WTC11 (cell line): ENCODE measurements around the gene POLA1. TPM values are rescaled to one million over a fixed set of nuclear protein-coding genes. Genes with fewer than 3 reads are reported as not detected.

Experiments used
- ATAC-seq: fragments of 200-7000 bp; cut with Tn5 transposase; 2 replicates; pipeline ENCODE4 v1.10.0; 2021; ENCODE audit warnings: mild to moderate bottlenecking, moderate library complexity
- CTCF ChIA-PET: fragments of 300-600 bp; sonication (Branson Sonifier 250); formaldehyde crosslinking; loops from one replicate; lab custom pipeline; 2021; ENCODE audit warnings: antibody characterized with exemption; lab: Charles Lee
- POLR2A ChIA-PET: fragments of 350-600 bp; sonication (Branson Sonifier 250); formaldehyde crosslinking; loops from one replicate; lab custom pipeline; 2021; ENCODE audit warnings: antibody characterized with exemption; lab: Charles Lee
- DNase-seq: peaks from one replicate; pipeline ENCODE4 v3.0.0; 2021; ENCODE audit warnings: low spot score
- H3K27ac Mint-ChIP-seq: 2 replicates; pipeline ENCODE4 v1.8.0; 2021; ENCODE audit warnings: mixed read lengths
- H3K27me3 Mint-ChIP-seq: 2 replicates; pipeline ENCODE4 v1.8.0; 2021; ENCODE audit warnings: low read depth, mild to moderate bottlenecking, moderate library complexity, mixed read lengths
- H3K36me3 Mint-ChIP-seq: 2 replicates; pipeline ENCODE4 v1.8.0; 2021; ENCODE audit warnings: mixed read lengths
- H3K4me1 Mint-ChIP-seq: 2 replicates; pipeline ENCODE4 v1.8.0; 2022; ENCODE audit warnings: mixed read lengths
- H3K4me3 Mint-ChIP-seq: 2 replicates; pipeline ENCODE4 v1.8.0; 2021; ENCODE audit warnings: mild to moderate bottlenecking, moderate library complexity, mixed read lengths
- H3K9me3 Mint-ChIP-seq: 2 replicates; pipeline ENCODE4 v1.8.0; 2021; ENCODE audit warnings: mixed read lengths
- ELF4 ChIP-seq: sonication (generic); formaldehyde crosslinking; IDR thresholded peaks from 2 replicates; pipeline ENCODE4 v1.8.1; 2022; ENCODE audit warnings: low read depth, mild to moderate bottlenecking, moderate library complexity, missing genetic modification reagents
- ESRRA ChIP-seq: sonication (generic); formaldehyde crosslinking; IDR thresholded peaks from 2 replicates; pipeline ENCODE4 v1.8.1; 2022; ENCODE audit warnings: mild to moderate bottlenecking, missing genetic modification reagents, borderline replicate concordance
- FOXK1 ChIP-seq: sonication (generic); formaldehyde crosslinking; IDR thresholded peaks from 2 replicates; pipeline ENCODE4 v1.8.0; 2022; ENCODE audit warnings: mild to moderate bottlenecking, moderate library complexity, missing genetic modification reagents
- GABPB1 ChIP-seq: sonication (generic); formaldehyde crosslinking; IDR thresholded peaks from 2 replicates; pipeline ENCODE4 v1.8.1; 2023; ENCODE audit warnings: mild to moderate bottlenecking, missing genetic modification reagents
- GRHL2 ChIP-seq: fragments of 250-450 bp; sonication (Bioruptor Pico); IDR thresholded peaks from 2 replicates; pipeline ENCODE4 v1.8.0; 2022; ENCODE audit warnings: mild to moderate bottlenecking, moderate library complexity; ENCODE audit not compliant: insufficient replicate concordance, severe bottlenecking
- NR1H2 ChIP-seq: sonication (generic); formaldehyde crosslinking; IDR thresholded peaks from 2 replicates; pipeline ENCODE4 v1.9.0; 2021; ENCODE audit warnings: mild to moderate bottlenecking, moderate library complexity, missing genetic modification reagents
- NR2C2 ChIP-seq: sonication (generic); formaldehyde crosslinking; IDR thresholded peaks from 2 replicates; pipeline ENCODE4 v1.8.0; 2022; ENCODE audit warnings: mild to moderate bottlenecking, missing genetic modification reagents
- TP53 ChIP-seq: sonication (generic); formaldehyde crosslinking; IDR thresholded peaks from 2 replicates; pipeline ENCODE4 v1.8.1; 2023; ENCODE audit warnings: mild to moderate bottlenecking, missing genetic modification reagents
- ZNF219 ChIP-seq: sonication (generic); formaldehyde crosslinking; IDR thresholded peaks from 2 replicates; pipeline ENCODE4 v1.8.0; 2023; ENCODE audit warnings: missing genetic modification reagents, mild to moderate bottlenecking, borderline replicate concordance
- total RNA-seq: library from RNA; stranded (reverse); gene quantifications from 3 replicates; pipeline ENCODE4 v1.2.3, GENCODE V29; 2021
- TF ChIP-seq, protein P1 (sequence below): sonication (generic); formaldehyde crosslinking; conservative IDR thresholded peaks from 2 replicates; pipeline ENCODE4 v1.8.1; 2023; ENCODE audit warnings: mild to moderate bottlenecking, low read depth, missing genetic modification reagents, moderate library complexity
- TF ChIP-seq, protein P2 (sequence below): sonication (generic); formaldehyde crosslinking; IDR thresholded peaks from 2 replicates; pipeline ENCODE4 v1.8.1; 2022; ENCODE audit warnings: missing genetic modification reagents, borderline replicate concordance
- TF ChIP-seq, protein P3 (sequence below): fragments of 250-450 bp; sonication (Bioruptor Pico); IDR thresholded peaks from 2 replicates; pipeline ENCODE4 v2.1.2; 2022; ENCODE audit warnings: mild to moderate bottlenecking, moderate library complexity
- TF ChIP-seq, protein P4 (sequence below): sonication (generic); formaldehyde crosslinking; IDR thresholded peaks from 2 replicates; pipeline ENCODE4 v1.8.1; 2023; ENCODE audit warnings: mild to moderate bottlenecking, missing genetic modification reagents
- TF ChIP-seq, protein P5 (sequence below): fragments of 250-450 bp; sonication (Bioruptor Pico); conservative IDR thresholded peaks from 2 replicates; pipeline ENCODE4 v1.9.0; 2021; ENCODE audit warnings: mild to moderate bottlenecking
- TF ChIP-seq, protein P6 (sequence below): sonication (generic); formaldehyde crosslinking; IDR thresholded peaks from 2 replicates; pipeline ENCODE4 v1.8.0; 2022; ENCODE audit warnings: missing genetic modification reagents
- TF ChIP-seq, protein P7 (sequence below): fragments of 200-600 bp; IDR thresholded peaks from 2 replicates; pipeline ENCODE4 v1.8.0; 2022; ENCODE audit warnings: antibody characterized with exemption
- TF ChIP-seq, protein P8 (sequence below): sonication (generic); formaldehyde crosslinking; IDR thresholded peaks from 2 replicates; pipeline ENCODE4 v1.8.0; 2022; ENCODE audit warnings: mild to moderate bottlenecking, missing genetic modification reagents

The POLA1 gene
- total RNA-seq, 1 experiment from 2014 or later = 29.9 TPM

DNA sequence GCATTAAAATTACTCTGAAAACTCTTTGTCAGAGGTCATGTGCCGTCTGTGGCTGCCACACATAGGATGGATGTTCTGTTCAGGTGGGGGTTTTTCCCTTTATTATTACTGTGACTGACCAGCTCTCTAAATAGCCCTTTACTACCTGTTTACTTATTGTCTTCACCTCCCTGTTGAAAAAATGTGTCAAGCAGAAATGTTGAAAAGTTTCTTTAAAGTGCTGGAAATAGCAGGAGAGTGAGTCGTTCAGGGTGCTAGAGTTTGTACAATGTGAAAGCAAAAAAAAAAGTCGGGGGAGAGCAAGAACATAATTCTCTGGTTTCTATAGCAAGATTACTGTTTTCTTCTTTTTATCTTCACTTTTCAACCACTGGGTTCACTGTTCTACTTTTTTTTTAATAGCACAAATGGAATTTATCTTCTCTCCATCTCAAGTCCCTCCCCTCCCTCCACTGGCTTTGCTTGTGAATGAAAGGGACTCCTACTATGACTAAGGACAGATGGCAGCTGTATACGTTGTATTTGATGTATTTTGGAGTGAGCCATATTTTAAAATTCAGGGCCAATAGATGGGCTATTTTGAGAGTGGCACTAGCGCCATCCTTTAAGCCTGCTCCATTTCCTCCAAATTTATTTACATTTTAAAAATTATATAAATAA is 288.7 kb downstream of the POLA1 start (continued):
- TF ChIP-seq, protein P1, sequence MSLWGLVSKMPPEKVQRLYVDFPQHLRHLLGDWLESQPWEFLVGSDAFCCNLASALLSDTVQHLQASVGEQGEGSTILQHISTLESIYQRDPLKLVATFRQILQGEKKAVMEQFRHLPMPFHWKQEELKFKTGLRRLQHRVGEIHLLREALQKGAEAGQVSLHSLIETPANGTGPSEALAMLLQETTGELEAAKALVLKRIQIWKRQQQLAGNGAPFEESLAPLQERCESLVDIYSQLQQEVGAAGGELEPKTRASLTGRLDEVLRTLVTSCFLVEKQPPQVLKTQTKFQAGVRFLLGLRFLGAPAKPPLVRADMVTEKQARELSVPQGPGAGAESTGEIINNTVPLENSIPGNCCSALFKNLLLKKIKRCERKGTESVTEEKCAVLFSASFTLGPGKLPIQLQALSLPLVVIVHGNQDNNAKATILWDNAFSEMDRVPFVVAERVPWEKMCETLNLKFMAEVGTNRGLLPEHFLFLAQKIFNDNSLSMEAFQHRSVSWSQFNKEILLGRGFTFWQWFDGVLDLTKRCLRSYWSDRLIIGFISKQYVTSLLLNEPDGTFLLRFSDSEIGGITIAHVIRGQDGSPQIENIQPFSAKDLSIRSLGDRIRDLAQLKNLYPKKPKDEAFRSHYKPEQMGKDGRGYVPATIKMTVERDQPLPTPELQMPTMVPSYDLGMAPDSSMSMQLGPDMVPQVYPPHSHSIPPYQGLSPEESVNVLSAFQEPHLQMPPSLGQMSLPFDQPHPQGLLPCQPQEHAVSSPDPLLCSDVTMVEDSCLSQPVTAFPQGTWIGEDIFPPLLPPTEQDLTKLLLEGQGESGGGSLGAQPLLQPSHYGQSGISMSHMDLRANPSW (CRISPR knock-in tag) = no peak
- no peak for TF ChIP-seq NR1H2 (CRISPR knock-in tag)

DNA sequence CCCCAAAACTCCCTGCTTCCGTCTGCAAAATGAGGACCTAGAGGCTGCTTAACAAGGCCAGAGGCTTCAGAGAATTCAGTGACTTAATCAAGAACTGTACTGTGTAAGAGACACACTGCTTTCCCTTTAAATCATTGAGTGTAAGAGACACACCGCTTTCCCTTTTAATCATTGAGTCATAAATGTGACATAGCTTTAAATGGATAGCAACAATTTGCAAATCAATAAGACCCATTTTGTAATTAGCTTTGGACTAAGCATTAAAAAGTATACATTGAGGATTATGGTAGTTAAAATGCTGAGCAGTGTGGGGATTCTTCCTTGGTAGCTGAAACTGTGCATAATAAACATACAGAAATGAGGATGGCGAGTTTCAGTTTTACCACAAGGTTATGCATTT is 290.2 kb downstream of the POLA1 start:
- POLR2A ChIA-PET = no interaction called here
- Mint-ChIP-seq H3K9me3 (no peaks in the 10 kb centered on the region), H3K36me3 (no peaks in the 10 kb centered on the region)

DNA sequence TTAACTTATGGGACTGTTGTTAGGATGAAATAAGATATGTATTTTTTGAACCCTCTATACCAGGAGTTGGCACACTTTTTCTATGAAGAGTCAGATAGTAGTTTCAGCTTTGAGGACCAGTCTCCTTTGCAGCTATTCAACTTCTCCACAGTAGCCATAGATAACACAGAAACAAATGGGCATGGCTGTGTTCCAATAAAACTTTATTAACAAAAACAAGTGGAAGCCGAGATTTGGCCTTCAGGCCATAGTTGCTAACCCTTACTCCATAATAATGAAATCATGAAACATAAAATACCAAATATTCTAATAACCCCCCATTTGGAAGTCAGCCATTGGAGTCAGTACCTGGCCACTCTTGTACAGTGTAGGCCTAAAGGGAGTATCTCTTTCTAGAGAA is 291.4 kb downstream of the POLA1 start:
- ChIA-PET CTCF (no interaction called here), POLR2A (no interaction called here)
- Mint-ChIP-seq H3K9me3 (no peaks in the 10 kb centered on the region), H3K27ac (no peak overlapping the region), H3K36me3 (no peaks in the 10 kb centered on the region), H3K4me1 (peaks cover 9% of the 10 kb centered on the region), H3K27me3 (no peaks in the 10 kb centered on the region), H3K4me3 (no peak overlapping the region)
- DNase-seq (no peak), ATAC-seq (no peak)
- TF ChIP-seq GABPB1 (CRISPR knock-in tag) = no peak
- TF ChIP-seq, protein P2, sequence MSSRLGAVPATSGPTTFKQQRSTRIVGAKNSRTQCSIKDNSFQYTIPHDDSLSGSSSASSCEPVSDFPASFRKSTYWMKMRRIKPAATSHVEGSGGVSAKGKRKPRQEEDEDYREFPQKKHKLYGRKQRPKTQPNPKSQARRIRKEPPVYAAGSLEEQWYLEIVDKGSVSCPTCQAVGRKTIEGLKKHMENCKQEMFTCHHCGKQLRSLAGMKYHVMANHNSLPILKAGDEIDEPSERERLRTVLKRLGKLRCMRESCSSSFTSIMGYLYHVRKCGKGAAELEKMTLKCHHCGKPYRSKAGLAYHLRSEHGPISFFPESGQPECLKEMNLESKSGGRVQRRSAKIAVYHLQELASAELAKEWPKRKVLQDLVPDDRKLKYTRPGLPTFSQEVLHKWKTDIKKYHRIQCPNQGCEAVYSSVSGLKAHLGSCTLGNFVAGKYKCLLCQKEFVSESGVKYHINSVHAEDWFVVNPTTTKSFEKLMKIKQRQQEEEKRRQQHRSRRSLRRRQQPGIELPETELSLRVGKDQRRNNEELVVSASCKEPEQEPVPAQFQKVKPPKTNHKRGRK (CRISPR knock-in tag) = no peak
- TF ChIP-seq, protein P3, sequence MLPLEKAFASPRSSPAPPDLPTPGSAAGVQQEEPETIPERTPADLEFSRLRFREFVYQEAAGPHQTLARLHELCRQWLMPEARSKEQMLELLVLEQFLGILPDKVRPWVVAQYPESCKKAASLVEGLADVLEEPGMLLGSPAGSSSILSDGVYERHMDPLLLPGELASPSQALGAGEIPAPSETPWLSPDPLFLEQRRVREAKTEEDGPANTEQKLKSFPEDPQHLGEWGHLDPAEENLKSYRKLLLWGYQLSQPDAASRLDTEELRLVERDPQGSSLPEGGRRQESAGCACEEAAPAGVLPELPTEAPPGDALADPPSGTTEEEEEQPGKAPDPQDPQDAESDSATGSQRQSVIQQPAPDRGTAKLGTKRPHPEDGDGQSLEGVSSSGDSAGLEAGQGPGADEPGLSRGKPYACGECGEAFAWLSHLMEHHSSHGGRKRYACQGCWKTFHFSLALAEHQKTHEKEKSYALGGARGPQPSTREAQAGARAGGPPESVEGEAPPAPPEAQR (CRISPR knock-in tag) = no peak
- TF ChIP-seq, protein P4, sequence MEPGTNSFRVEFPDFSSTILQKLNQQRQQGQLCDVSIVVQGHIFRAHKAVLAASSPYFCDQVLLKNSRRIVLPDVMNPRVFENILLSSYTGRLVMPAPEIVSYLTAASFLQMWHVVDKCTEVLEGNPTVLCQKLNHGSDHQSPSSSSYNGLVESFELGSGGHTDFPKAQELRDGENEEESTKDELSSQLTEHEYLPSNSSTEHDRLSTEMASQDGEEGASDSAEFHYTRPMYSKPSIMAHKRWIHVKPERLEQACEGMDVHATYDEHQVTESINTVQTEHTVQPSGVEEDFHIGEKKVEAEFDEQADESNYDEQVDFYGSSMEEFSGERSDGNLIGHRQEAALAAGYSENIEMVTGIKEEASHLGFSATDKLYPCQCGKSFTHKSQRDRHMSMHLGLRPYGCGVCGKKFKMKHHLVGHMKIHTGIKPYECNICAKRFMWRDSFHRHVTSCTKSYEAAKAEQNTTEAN (CRISPR knock-in tag) = no peak
- TF ChIP-seq NR2C2 = no peak
- TF ChIP-seq FOXK1 (CRISPR knock-in tag) = no peak
- TF ChIP-seq GRHL2 (CRISPR knock-in tag) = no peak
- TF ChIP-seq TP53 (CRISPR knock-in tag) = no peak
- no peak for TF ChIP-seq ESRRA (CRISPR knock-in tag)
- TF ChIP-seq, protein P5, sequence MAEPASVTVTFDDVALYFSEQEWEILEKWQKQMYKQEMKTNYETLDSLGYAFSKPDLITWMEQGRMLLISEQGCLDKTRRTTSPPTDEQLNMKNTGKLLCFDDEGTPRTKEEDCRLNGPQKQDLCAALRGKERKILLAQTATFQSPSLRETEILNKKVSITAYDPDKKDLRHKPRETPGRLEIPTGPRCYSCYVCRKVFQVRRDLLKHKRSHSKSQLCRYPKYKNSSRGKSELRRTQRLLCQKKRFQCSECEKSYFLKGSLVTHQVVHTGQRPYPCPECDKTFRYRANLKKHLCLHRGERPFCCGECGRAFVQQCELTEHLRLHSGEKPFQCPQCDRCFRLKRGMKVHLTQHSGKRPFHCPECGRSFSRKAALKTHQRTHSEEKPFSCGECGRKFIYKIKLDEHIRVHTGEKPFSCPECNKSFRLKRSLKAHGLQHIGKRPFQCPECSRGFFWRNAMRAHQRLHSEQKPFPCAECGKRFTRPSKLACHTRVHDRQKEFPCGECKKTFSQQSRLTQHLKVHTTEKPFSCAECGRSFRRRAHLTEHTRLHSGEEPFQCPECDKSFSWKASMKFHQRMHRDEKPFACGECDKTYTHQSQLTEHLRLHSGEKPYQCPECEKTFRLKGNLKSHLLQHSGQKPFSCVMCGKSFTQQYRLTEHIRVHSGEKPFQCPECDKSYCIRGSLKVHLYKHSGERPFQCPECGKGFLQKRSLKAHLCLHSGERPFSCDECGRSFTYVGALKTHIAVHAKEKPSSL = no peak
- TF ChIP-seq, protein P6, sequence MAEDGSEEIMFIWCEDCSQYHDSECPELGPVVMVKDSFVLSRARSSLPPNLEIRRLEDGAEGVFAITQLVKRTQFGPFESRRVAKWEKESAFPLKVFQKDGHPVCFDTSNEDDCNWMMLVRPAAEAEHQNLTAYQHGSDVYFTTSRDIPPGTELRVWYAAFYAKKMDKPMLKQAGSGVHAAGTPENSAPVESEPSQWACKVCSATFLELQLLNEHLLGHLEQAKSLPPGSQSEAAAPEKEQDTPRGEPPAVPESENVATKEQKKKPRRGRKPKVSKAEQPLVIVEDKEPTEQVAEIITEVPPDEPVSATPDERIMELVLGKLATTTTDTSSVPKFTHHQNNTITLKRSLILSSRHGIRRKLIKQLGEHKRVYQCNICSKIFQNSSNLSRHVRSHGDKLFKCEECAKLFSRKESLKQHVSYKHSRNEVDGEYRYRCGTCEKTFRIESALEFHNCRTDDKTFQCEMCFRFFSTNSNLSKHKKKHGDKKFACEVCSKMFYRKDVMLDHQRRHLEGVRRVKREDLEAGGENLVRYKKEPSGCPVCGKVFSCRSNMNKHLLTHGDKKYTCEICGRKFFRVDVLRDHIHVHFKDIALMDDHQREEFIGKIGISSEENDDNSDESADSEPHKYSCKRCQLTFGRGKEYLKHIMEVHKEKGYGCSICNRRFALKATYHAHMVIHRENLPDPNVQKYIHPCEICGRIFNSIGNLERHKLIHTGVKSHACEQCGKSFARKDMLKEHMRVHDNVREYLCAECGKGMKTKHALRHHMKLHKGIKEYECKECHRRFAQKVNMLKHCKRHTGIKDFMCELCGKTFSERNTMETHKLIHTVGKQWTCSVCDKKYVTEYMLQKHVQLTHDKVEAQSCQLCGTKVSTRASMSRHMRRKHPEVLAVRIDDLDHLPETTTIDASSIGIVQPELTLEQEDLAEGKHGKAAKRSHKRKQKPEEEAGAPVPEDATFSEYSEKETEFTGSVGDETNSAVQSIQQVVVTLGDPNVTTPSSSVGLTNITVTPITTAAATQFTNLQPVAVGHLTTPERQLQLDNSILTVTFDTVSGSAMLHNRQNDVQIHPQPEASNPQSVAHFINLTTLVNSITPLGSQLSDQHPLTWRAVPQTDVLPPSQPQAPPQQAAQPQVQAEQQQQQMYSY (CRISPR knock-in tag) = no peak
- TF ChIP-seq, protein P7, sequence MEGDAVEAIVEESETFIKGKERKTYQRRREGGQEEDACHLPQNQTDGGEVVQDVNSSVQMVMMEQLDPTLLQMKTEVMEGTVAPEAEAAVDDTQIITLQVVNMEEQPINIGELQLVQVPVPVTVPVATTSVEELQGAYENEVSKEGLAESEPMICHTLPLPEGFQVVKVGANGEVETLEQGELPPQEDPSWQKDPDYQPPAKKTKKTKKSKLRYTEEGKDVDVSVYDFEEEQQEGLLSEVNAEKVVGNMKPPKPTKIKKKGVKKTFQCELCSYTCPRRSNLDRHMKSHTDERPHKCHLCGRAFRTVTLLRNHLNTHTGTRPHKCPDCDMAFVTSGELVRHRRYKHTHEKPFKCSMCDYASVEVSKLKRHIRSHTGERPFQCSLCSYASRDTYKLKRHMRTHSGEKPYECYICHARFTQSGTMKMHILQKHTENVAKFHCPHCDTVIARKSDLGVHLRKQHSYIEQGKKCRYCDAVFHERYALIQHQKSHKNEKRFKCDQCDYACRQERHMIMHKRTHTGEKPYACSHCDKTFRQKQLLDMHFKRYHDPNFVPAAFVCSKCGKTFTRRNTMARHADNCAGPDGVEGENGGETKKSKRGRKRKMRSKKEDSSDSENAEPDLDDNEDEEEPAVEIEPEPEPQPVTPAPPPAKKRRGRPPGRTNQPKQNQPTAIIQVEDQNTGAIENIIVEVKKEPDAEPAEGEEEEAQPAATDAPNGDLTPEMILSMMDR = no peak

More for the DNA sequence above, 290.2 kb downstream of the POLA1 start:
- no peak for TF ChIP-seq ELF4 (CRISPR knock-in tag)
- TF ChIP-seq, protein P8, sequence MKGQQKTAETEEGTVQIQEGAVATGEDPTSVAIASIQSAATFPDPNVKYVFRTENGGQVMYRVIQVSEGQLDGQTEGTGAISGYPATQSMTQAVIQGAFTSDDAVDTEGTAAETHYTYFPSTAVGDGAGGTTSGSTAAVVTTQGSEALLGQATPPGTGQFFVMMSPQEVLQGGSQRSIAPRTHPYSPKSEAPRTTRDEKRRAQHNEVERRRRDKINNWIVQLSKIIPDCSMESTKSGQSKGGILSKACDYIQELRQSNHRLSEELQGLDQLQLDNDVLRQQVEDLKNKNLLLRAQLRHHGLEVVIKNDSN (CRISPR knock-in tag) = no peak
- TF ChIP-seq ZNF219 (CRISPR knock-in tag) = no peak
- no peaks in the 10 kb centered on the region for H3K27me3 Mint-ChIP-seq
- no peak overlapping the region for H3K4me3 Mint-ChIP-seq
- CTCF ChIA-PET = no interaction called here
- 0 out of 2 replicates have a peak, but pooled peaks cover 6% of the 10 kb centered on the region for H3K4me1 Mint-ChIP-seq
- DNase-seq (no peak), ATAC-seq (no peak)
- no peak overlapping the region; the same call in 1 of the 2 replicates for H3K27ac Mint-ChIP-seq
